Calu3 (cell line): ENCODE data around the gene NSF. TPM values are rescaled to one million over a fixed set of nuclear protein-coding genes. Genes with fewer than 3 reads are reported as not detected.
"Not testable (repeated sequence)": the region's sequence is repeated elsewhere in the genome, so short reads cannot be mapped to it uniquely, and the experiment has no call there.

Experiments
- BruUV-seq: library from RNA; stranded (reverse); fragments of 400-500 nt; replicated peaks from 2 replicates; lab custom pipeline; 2021; lab: Mats Ljungman, UMichigan
- CTCF ChIA-PET: fragments of 300-600 bp; sonication (Branson Sonifier 250); formaldehyde crosslinking; loops from one replicate; lab custom pipeline; 2022; ENCODE audit warnings: antibody characterized with exemption; lab: Charles Lee
- DNase-seq: peaks from one replicate; pipeline ENCODE4 v3.0.0; 2022
- H3K27ac Mint-ChIP-seq: one replicate; pipeline ENCODE4 v1.8.0; 2022; ENCODE audit warnings: mixed read lengths; ENCODE audit not compliant: unreplicated experiment
- H3K27me3 Mint-ChIP-seq: one replicate; pipeline ENCODE4 v1.8.0; 2022; ENCODE audit warnings: mixed read lengths; ENCODE audit not compliant: unreplicated experiment
- H3K36me3 Mint-ChIP-seq: one replicate; pipeline ENCODE4 v1.8.0; 2022; ENCODE audit warnings: mild to moderate bottlenecking, moderate library complexity, mixed read lengths; ENCODE audit not compliant: insufficient read depth, unreplicated experiment
- H3K4me1 Mint-ChIP-seq: one replicate; pipeline ENCODE4 v1.8.0; 2022; ENCODE audit warnings: mild to moderate bottlenecking, low read depth, mixed read lengths; ENCODE audit not compliant: unreplicated experiment
- H3K4me3 Mint-ChIP-seq: one replicate; pipeline ENCODE4 v1.8.0; 2022; ENCODE audit warnings: mild to moderate bottlenecking, low read depth, moderate library complexity, mixed read lengths; ENCODE audit not compliant: unreplicated experiment
- H3K9me3 Mint-ChIP-seq: one replicate; pipeline ENCODE4 v1.8.0; 2022; ENCODE audit warnings: low read depth, mixed read lengths; ENCODE audit not compliant: unreplicated experiment
- intact Hi-C: fragments of 100-400 bp; cut with micrococcal nuclease; formaldehyde crosslinking; loops from one replicate; pipeline ENCODE4 v1.10.0; 2022; ENCODE audit not compliant: unreplicated experiment
- total RNA-seq: library from RNA; stranded (reverse); gene quantifications from 2 replicates; pipeline ENCODE4 v1.2.3, GENCODE V29; 2022
- TF ChIP-seq, protein P1 (sequence below): fragments of 200-600 bp; IDR thresholded peaks from one replicate; pipeline ENCODE4 v1.8.0; 2022; ENCODE audit warnings: antibody characterized with exemption; ENCODE audit not compliant: unreplicated experiment

Gene NSF
- total RNA-seq, 1 experiment from 2014 or later = 79.0 TPM

GRCh38 chr17:46790216-46790615 lies 199.7 kb downstream of the NSF start:
- TF ChIP-seq, protein P1, sequence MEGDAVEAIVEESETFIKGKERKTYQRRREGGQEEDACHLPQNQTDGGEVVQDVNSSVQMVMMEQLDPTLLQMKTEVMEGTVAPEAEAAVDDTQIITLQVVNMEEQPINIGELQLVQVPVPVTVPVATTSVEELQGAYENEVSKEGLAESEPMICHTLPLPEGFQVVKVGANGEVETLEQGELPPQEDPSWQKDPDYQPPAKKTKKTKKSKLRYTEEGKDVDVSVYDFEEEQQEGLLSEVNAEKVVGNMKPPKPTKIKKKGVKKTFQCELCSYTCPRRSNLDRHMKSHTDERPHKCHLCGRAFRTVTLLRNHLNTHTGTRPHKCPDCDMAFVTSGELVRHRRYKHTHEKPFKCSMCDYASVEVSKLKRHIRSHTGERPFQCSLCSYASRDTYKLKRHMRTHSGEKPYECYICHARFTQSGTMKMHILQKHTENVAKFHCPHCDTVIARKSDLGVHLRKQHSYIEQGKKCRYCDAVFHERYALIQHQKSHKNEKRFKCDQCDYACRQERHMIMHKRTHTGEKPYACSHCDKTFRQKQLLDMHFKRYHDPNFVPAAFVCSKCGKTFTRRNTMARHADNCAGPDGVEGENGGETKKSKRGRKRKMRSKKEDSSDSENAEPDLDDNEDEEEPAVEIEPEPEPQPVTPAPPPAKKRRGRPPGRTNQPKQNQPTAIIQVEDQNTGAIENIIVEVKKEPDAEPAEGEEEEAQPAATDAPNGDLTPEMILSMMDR = no peak
- no peak overlapping the region for H3K27ac Mint-ChIP-seq
- H3K4me1 Mint-ChIP-seq = peaks cover 2% of the 10 kb centered on the region
- no peak overlapping the region for H3K4me3 Mint-ChIP-seq
- no TSS peak for BruUV-seq
- no peak for DNase-seq
- H3K27me3 Mint-ChIP-seq = peaks cover 85% of the 10 kb centered on the region
- H3K36me3 Mint-ChIP-seq = no peaks in the 10 kb centered on the region
- intact Hi-C loops = no loop called here
- CTCF ChIA-PET = no interaction called here
- H3K9me3 Mint-ChIP-seq = no peaks in the 10 kb centered on the region

- no TSS peak for BruUV-seq
- H3K36me3 Mint-ChIP-seq = no peaks in the 10 kb centered on the region
- H3K27me3 Mint-ChIP-seq = peaks cover 88% of the 10 kb centered on the region
- intact Hi-C loops = no loop called here
- peaks cover 12% of the 10 kb centered on the region for H3K4me1 Mint-ChIP-seq
- H3K27ac Mint-ChIP-seq = no peak overlapping the region
- CTCF ChIA-PET = no interaction called here
- H3K9me3 Mint-ChIP-seq = no peaks in the 10 kb centered on the region
- DNase-seq = no peak
- no peak overlapping the region for H3K4me3 Mint-ChIP-seq
- TF ChIP-seq, protein P1 = no peak
These were observed 201.1 kb downstream of the NSF start for GRCh38 chr17:46791531-46791930.

DNA sequence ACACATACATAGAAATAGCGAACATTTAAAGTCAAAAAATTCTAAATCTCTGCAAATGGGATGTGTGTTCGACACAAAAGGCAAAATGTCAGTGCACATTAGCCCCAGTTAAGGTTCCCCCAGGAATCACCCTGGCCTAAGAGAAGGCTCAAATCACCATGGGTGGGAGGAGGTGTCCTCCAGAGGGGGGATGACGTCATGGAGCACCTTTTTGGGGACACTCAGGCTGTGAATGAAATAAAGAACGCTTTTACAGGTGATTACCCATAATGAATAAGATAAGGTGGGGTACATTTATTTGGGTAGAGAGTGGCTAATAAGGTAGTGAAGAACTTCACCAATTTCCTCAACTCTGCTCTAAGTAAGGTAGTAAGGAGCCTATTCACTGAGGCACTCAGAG lies 201.6 kb downstream of the NSF start:
- intact Hi-C loops = no loop called here
- no peak for DNase-seq
- H3K36me3 Mint-ChIP-seq = no peaks in the 10 kb centered on the region
- no TSS peak for BruUV-seq
- no peak overlapping the region for H3K27ac Mint-ChIP-seq
- CTCF ChIA-PET = no interaction called here
- no peaks in the 10 kb centered on the region for H3K9me3 Mint-ChIP-seq
- peaks cover 94% of the 10 kb centered on the region for H3K27me3 Mint-ChIP-seq
- TF ChIP-seq, protein P1 = no peak
- no peak overlapping the region for H3K4me3 Mint-ChIP-seq
- peaks cover 12% of the 10 kb centered on the region for H3K4me1 Mint-ChIP-seq

DNA sequence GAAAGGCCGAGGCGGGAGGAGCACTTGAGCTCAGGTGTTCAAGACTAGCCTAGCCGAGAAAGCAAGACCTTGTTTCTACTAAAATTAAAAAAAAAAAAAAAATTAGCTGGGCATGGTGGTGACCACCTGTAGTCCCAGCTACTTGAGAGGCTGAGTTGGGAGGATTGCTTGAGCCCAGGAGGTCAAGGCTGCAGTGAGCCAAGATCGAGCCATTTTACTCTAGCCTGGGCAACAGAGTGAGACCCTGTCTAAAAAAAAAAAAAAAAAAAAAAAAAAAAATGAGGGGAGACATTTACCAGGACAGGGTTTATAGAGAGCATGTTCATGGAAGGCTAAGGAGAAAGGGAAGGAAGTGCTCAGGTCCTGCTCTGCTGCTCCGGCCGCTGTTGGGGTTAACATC lies 202.6 kb downstream of the NSF start:
- peaks cover 99% of the 10 kb centered on the region for H3K27me3 Mint-ChIP-seq
- H3K4me1 Mint-ChIP-seq = peaks cover 12% of the 10 kb centered on the region
- H3K9me3 Mint-ChIP-seq, H3K4me3 Mint-ChIP-seq, DNase-seq, H3K27ac Mint-ChIP-seq, BruUV-seq, intact Hi-C loops, H3K36me3 Mint-ChIP-seq: not testable (repeated sequence)
- CTCF ChIA-PET = interaction anchor here (0.6 kb wide), 1 partner anchor 18 kb away, joined by 5 read pairs; no protein-coding TSS in a partner anchor

GRCh38 chr17:46793541-46793940 lies 203.1 kb downstream of the NSF start:
- intact Hi-C loops = no loop called here
- H3K4me1 Mint-ChIP-seq = peaks cover 12% of the 10 kb centered on the region
- CTCF ChIA-PET = interaction anchor here (0.6 kb wide), 1 partner anchor 180 kb away, joined by 5 read pairs; no protein-coding TSS in a partner anchor
- H3K4me3 Mint-ChIP-seq = no peak overlapping the region
- H3K27me3 Mint-ChIP-seq = peaks cover 94% of the 10 kb centered on the region
- H3K27ac Mint-ChIP-seq = no peak overlapping the region
- no TSS peak for BruUV-seq
- no peaks in the 10 kb centered on the region for H3K36me3 Mint-ChIP-seq
- TF ChIP-seq, protein P1 = no peak
- no peaks in the 10 kb centered on the region for H3K9me3 Mint-ChIP-seq
- no peak for DNase-seq
